ENCODE data around the gene UCN2.

GRCh38 chr3:48536785-48537184, 26.8 kb downstream of the UCN2 start:
- TF ChIP-seq CTCF (conservative IDR thresholded peaks at IDR 0.05; ENCODE audit: low read depth, low read length) (no peak), EZH2 (IDR thresholded peaks at IDR 0.05; ENCODE audit: borderline replicate concordance, low read depth, low read length, poor library complexity, severe bottlenecking) (no peak)
